A549 treated with DMSO at 1 μM for 4 hours (cell line): Measurements from ENCODE around the gene EPHB2. TPM values are rescaled to one million over a fixed set of nuclear protein-coding genes. Genes with fewer than 3 reads are reported as not detected.

Experiments used
- total RNA-seq: library from RNA; stranded (reverse); fragments of 200-300 nt; extraction: Qiagen RNA extraction; gene quantifications from 5 replicates; pipeline ENCODE4 v1.2.3, GENCODE V29; 2022; ENCODE audit warnings: low read depth

Gene EPHB2
- 47.0 to 65.1 TPM (median 55.2 TPM) in 5 replicates for total RNA-seq

DNA sequence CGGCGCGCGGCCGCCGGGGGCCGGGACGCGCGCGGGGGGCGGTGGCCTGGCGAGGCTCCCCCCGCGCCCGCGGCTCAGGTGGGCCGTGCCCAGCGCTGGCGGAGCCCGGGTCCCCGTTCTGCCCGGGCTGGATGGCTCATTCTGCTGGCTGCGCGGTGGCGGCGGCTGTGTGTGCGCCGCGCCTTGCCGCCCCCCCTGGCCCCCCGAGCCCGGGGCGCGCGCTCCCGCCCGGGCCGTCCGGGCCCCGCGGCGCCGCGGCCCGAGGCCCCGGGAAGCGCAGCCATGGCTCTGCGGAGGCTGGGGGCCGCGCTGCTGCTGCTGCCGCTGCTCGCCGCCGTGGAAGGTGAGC lies at the start of gene EPHB2:
TSS of gene EPHB2 (plus strand) at position 139 of the 349 bp plus-strand sequence. CDS start at position 283, 144 bp downstream.

Other genes with a start within 250 kb of the EPHB2 start
- 0.02 TPM in 1 of 5 replicates, not detected in the others for gene EPHA8, start 147.3 kb upstream of the EPHB2 start, total RNA-seq
- not detected in 5 replicates for gene C1QA, start 74.2 kb upstream of the EPHB2 start, total RNA-seq
- gene C1QC, start 67.2 kb upstream of the EPHB2 start, total RNA-seq = not detected in 5 replicates
- not detected in 5 replicates for gene C1QB, start 57.6 kb upstream of the EPHB2 start, total RNA-seq